HG03066 (cell line): Measurements from ENCODE around the gene SLIT1.

Experiments
- ATAC-seq: cut with Tn5 transposase; IDR thresholded peaks from one replicate; pipeline ENCODE4 v1.9.1; 2021; ENCODE audit warnings: low read depth; ENCODE audit not compliant: unreplicated experiment

SLIT1 gene

GRCh38 chr10:96949039-96949683, 236.6 kb downstream of the SLIT1 start:
- no peak for ATAC-seq
